ENCODE results near the gene VASH1.

Gene VASH1

DNA sequence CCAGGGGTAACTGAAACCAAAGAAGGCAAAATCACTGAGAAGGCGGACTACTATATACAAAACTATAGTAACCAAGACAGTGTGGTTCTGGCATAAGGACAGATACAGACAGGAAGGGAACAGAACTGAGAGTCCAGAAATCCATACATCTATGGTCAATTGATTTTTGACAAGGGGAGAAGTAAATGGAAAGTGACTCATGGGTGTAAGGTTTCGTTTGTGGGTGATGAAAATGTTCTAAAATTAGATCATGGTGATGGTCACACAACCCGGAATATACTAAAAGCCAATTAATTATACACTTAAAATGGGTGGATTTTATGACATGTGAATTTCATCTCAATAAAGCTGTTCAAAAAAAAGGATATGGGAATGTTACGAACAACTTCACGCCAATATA, 32.7 kb downstream of the VASH1 start:
- Histone ChIP-seq H2AFZ (ENCODE audit: low read length) (no peak overlapping the region), H3K27ac (replicated peaks; ENCODE audit: low read length) (no peak overlapping the region), H2AK5ac (ENCODE audit: low read depth, low read length) (no peak overlapping the region), H4K8ac (ENCODE audit: low read depth, low read length) (no peak overlapping the region), H4K91ac (ENCODE audit: low read depth, low read length, poor library complexity) (no peak overlapping the region), H3K23ac (ENCODE audit: low read depth, low read length, poor library complexity) (no peak overlapping the region), H2BK5ac (ENCODE audit: low read length) (no peak overlapping the region), H3K27me3 (ENCODE audit: control insufficient read depth in 3 of 3, insufficient read depth in 3 of 3, low read depth in 1 of 3, low read length in 3 of 3) (no peaks in the 10 kb centered on the region), H3K4me1 (ENCODE audit: control insufficient read depth in 2 of 2, insufficient read depth in 1 of 2, low read depth in 1 of 2, low read length in 2 of 2) (no peaks in the 10 kb centered on the region), H2BK15ac (ENCODE audit: low read length) (no peak overlapping the region), H3K4ac (ENCODE audit: low read length) (no peak overlapping the region), H3K18ac (ENCODE audit: low read length) (no peak overlapping the region), H3K4me3 (ENCODE audit: low read length in 2 of 2) (no peak overlapping the region), H3K36me3 (replicated peaks in 1 of 2; ENCODE audit: control insufficient read depth in 2 of 2, insufficient read depth in 2 of 2, low read length in 2 of 2) (peaks cover 19 to 71% of the 10 kb centered on the region in 2 donors), H2BK12ac (ENCODE audit: low read length) (no peak overlapping the region), H3K4me2 (ENCODE audit: insufficient read depth, low read length, poor library complexity, severe bottlenecking) (no peak overlapping the region), H2BK120ac (ENCODE audit: low read depth, low read length) (no peak overlapping the region), H3K9ac (ENCODE audit: low read depth, low read length, poor library complexity) (no peak overlapping the region), H3K79me1 (ENCODE audit: low read depth, low read length) (no peaks in the 10 kb centered on the region), H3K9me3 (replicated peaks in 1 of 2; ENCODE audit: control insufficient read depth in 2 of 2, insufficient read depth in 1 of 2, low read depth in 1 of 2, low read length in 2 of 2) (peaks cover 0 to 14% of the 10 kb centered on the region in 2 donors), H3K14ac (ENCODE audit: low read length) (no peak overlapping the region)
- no CpG with 5 or more reads among the region's 5 CpGs for WGBS, 2 donors (ENCODE audit: extremely low coverage in 2 of 2, insufficient read length in 2 of 2, insufficient replicate concordance in 1 of 2)
- no peak for DNase-seq (ENCODE audit: low spot score)

DNA sequence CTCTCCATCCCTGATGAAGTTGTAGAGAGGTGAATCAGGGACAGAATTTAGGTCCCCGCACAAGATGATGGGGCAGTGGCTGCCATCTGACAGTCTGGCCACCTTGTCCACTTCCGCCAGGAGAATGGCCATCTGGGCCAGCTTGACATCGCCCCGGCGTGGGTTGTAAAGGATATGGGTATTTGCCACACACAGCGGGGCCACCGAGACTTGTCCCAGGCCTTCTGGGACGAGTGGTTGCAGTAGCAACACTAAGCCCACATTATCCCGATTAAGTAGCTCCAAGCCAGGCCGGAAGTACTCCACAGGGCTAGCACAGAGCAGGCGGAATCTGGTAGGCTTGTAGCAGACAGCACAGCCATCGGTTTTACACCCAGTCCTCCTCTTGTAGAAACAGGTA, 45.2 kb downstream of the VASH1 start:
- Histone ChIP-seq H3K23ac (ENCODE audit: low read depth, low read length, poor library complexity) (no peak overlapping the region), H3K36me3 (replicated peaks in 1 of 2; ENCODE audit: control insufficient read depth in 2 of 2, insufficient read depth in 2 of 2, low read length in 2 of 2) (peaks cover 28 to 75% of the 10 kb centered on the region in 2 donors), H3K9ac (ENCODE audit: low read depth, low read length, poor library complexity) (no peak overlapping the region), H3K27ac (replicated peaks; ENCODE audit: low read length) (no peak overlapping the region), H3K9me3 (replicated peaks in 1 of 2; ENCODE audit: control insufficient read depth in 2 of 2, insufficient read depth in 1 of 2, low read depth in 1 of 2, low read length in 2 of 2) (no peaks in the 10 kb centered on the region), H3K4me3 (ENCODE audit: low read length in 2 of 2) (peak overlapping the region in 1 of 2 donors; percentile 1), H3K27me3 (ENCODE audit: control insufficient read depth in 3 of 3, insufficient read depth in 3 of 3, low read depth in 1 of 3, low read length in 3 of 3) (no peaks in the 10 kb centered on the region), H4K91ac (ENCODE audit: low read depth, low read length, poor library complexity) (no peak overlapping the region), H3K4ac (ENCODE audit: low read length) (no peak overlapping the region), H2AK5ac (ENCODE audit: low read depth, low read length) (no peak overlapping the region), H4K8ac (ENCODE audit: low read depth, low read length) (no peak overlapping the region), H2BK120ac (ENCODE audit: low read depth, low read length) (no peak overlapping the region), H3K4me2 (ENCODE audit: insufficient read depth, low read length, poor library complexity, severe bottlenecking) (no peak overlapping the region), H3K18ac (ENCODE audit: low read length) (no peak overlapping the region), H3K4me1 (ENCODE audit: control insufficient read depth in 2 of 2, insufficient read depth in 1 of 2, low read depth in 1 of 2, low read length in 2 of 2) (peaks cover 1 to 7% of the 10 kb centered on the region in 2 donors), H2BK5ac (ENCODE audit: low read length) (no peak overlapping the region), H2BK15ac (ENCODE audit: low read length) (no peak overlapping the region), H3K14ac (ENCODE audit: low read length) (no peak overlapping the region), H2BK12ac (ENCODE audit: low read length) (no peak overlapping the region), H2AFZ (ENCODE audit: low read length) (no peak overlapping the region), H3K79me1 (ENCODE audit: low read depth, low read length) (peaks cover 3% of the 10 kb centered on the region)
- no CpG with 5 or more reads among the region's 12 CpGs for WGBS, 2 donors (ENCODE audit: extremely low coverage in 2 of 2, insufficient read length in 2 of 2, insufficient replicate concordance in 1 of 2)
- no peak for DNase-seq (ENCODE audit: low spot score)

- Histone ChIP-seq H3K23ac (ENCODE audit: low read depth, low read length, poor library complexity) (no peak overlapping the region), H3K36me3 (replicated peaks in 1 of 2; ENCODE audit: control insufficient read depth in 2 of 2, insufficient read depth in 2 of 2, low read length in 2 of 2) (peaks cover 28 to 63% of the 10 kb centered on the region in 2 donors), H3K4ac (ENCODE audit: low read length) (no peak overlapping the region), H2AFZ (ENCODE audit: low read length) (no peak overlapping the region), H2BK15ac (ENCODE audit: low read length) (no peak overlapping the region), H3K9ac (ENCODE audit: low read depth, low read length, poor library complexity) (no peak overlapping the region), H2BK12ac (ENCODE audit: low read length) (no peak overlapping the region), H3K4me3 (ENCODE audit: low read length in 2 of 2) (no peak overlapping the region), H3K27ac (replicated peaks; ENCODE audit: low read length) (no peak overlapping the region), H4K91ac (ENCODE audit: low read depth, low read length, poor library complexity) (no peak overlapping the region), H3K79me1 (ENCODE audit: low read depth, low read length) (peaks cover 3% of the 10 kb centered on the region), H4K8ac (ENCODE audit: low read depth, low read length) (no peak overlapping the region), H3K14ac (ENCODE audit: low read length) (no peak overlapping the region), H2AK5ac (ENCODE audit: low read depth, low read length) (no peak overlapping the region), H3K9me3 (replicated peaks in 1 of 2; ENCODE audit: control insufficient read depth in 2 of 2, insufficient read depth in 1 of 2, low read depth in 1 of 2, low read length in 2 of 2) (no peaks in the 10 kb centered on the region), H2BK120ac (ENCODE audit: low read depth, low read length) (no peak overlapping the region), H3K4me2 (ENCODE audit: insufficient read depth, low read length, poor library complexity, severe bottlenecking) (no peak overlapping the region), H2BK5ac (ENCODE audit: low read length) (no peak overlapping the region), H3K4me1 (ENCODE audit: control insufficient read depth in 2 of 2, insufficient read depth in 1 of 2, low read depth in 1 of 2, low read length in 2 of 2) (peaks cover 3 to 10% of the 10 kb centered on the region in 2 donors), H3K27me3 (ENCODE audit: control insufficient read depth in 3 of 3, insufficient read depth in 3 of 3, low read depth in 1 of 3, low read length in 3 of 3) (no peaks in the 10 kb centered on the region), H3K18ac (ENCODE audit: low read length) (no peak overlapping the region)
- no CpG with 5 or more reads among the region's 1 CpG for WGBS, 2 donors (ENCODE audit: extremely low coverage in 2 of 2, insufficient read length in 2 of 2, insufficient replicate concordance in 1 of 2)
- no peak for DNase-seq (ENCODE audit: low spot score)
These were observed 46.7 kb downstream of the VASH1 start for GRCh38 chr14:76808011-76808410.

DNA sequence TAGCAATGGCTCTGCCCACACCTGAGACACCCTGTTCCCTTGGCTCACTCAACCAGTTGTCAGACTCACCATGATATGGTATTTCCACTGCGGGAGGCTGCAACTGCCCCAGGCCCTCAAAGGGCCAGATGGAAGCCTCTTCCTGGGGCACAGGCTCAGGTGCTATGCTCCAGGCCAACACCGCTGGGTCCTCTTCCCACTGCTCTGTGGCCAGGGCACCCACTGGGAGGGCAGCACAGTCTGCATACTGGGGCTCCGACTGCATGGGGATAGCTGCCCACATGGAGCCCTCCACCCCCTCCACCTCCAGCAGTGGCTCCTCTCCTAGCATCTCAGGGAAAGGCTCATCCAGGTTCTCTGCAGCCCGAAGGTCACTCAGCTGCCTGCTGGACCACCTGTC, 47.7 kb downstream of the VASH1 start:
- H3K4me1 ChIP-seq (ENCODE audit: control insufficient read depth in 2 of 2, insufficient read depth in 1 of 2, low read depth in 1 of 2, low read length in 2 of 2): peaks cover 5 to 13% of the 10 kb centered on the region in 2 donors
- H3K14ac ChIP-seq (ENCODE audit: low read length): no peak overlapping the region
- no peak overlapping the region for H3K4ac ChIP-seq (ENCODE audit: low read length)
- no peak overlapping the region for H3K4me3 ChIP-seq (ENCODE audit: low read length in 2 of 2)
- no peak overlapping the region for H3K23ac ChIP-seq (ENCODE audit: low read depth, low read length, poor library complexity)
- peaks cover 3% of the 10 kb centered on the region for H3K79me1 ChIP-seq (ENCODE audit: low read depth, low read length)
- H2BK15ac ChIP-seq (ENCODE audit: low read length): no peak overlapping the region
- no peaks in the 10 kb centered on the region for H3K27me3 ChIP-seq (ENCODE audit: control insufficient read depth in 3 of 3, insufficient read depth in 3 of 3, low read depth in 1 of 3, low read length in 3 of 3)
- no peak overlapping the region for H2AK5ac ChIP-seq (ENCODE audit: low read depth, low read length)
- H4K91ac ChIP-seq (ENCODE audit: low read depth, low read length, poor library complexity): no peak overlapping the region
- WGBS, 2 donors (ENCODE audit: extremely low coverage in 2 of 2, insufficient read length in 2 of 2, insufficient replicate concordance in 1 of 2): no CpG with 5 or more reads among the region's 4 CpGs
- H3K4me2 ChIP-seq (ENCODE audit: insufficient read depth, low read length, poor library complexity, severe bottlenecking): no peak overlapping the region
- H2BK5ac ChIP-seq (ENCODE audit: low read length): no peak overlapping the region
- no peak overlapping the region for H2AFZ ChIP-seq (ENCODE audit: low read length)
- H4K8ac ChIP-seq (ENCODE audit: low read depth, low read length): no peak overlapping the region
- H3K27ac ChIP-seq (replicated peaks; ENCODE audit: low read length): no peak overlapping the region
- no peak overlapping the region for H2BK120ac ChIP-seq (ENCODE audit: low read depth, low read length)
- no peak for DNase-seq (ENCODE audit: low spot score)
- peaks cover 22 to 53% of the 10 kb centered on the region in 2 donors for H3K36me3 ChIP-seq (replicated peaks in 1 of 2; ENCODE audit: control insufficient read depth in 2 of 2, insufficient read depth in 2 of 2, low read length in 2 of 2)
- H3K18ac ChIP-seq (ENCODE audit: low read length): no peak overlapping the region
- H3K9me3 ChIP-seq (replicated peaks in 1 of 2; ENCODE audit: control insufficient read depth in 2 of 2, insufficient read depth in 1 of 2, low read depth in 1 of 2, low read length in 2 of 2): no peaks in the 10 kb centered on the region
- H2BK12ac ChIP-seq (ENCODE audit: low read length): no peak overlapping the region
- no peak overlapping the region for H3K9ac ChIP-seq (ENCODE audit: low read depth, low read length, poor library complexity)
